Liver (tissue), 3 donors: ENCODE measurements around the gene GRIP2.

Experiments
- EGR1 ChIP-seq, 2 donors: IDR thresholded peaks; 2 replicates each; pipeline ENCODE4 v1.6.1; 2016 to 2018; ENCODE audit warnings: antibody characterized with exemption in 2 of 2, low read depth in 2 of 2
- FOXA2 ChIP-seq: IDR thresholded peaks from 2 replicates; pipeline ENCODE4 v1.6.1; 2016; ENCODE audit warnings: antibody characterized with exemption
- GABPA ChIP-seq, 2 donors: IDR thresholded peaks in 1 of 2; conservative IDR thresholded peaks in 1 of 2; 2 replicates each; pipeline ENCODE4 v1.6.1; 2016; ENCODE audit warnings: antibody characterized with exemption in 2 of 2, mild to moderate bottlenecking in 1 of 2, moderate library complexity in 1 of 2
- JUND ChIP-seq, 2 donors: IDR thresholded peaks; 2 replicates each; pipeline ENCODE4 v1.6.1; 2016; ENCODE audit warnings: antibody characterized with exemption in 2 of 2
- MAX ChIP-seq: IDR thresholded peaks from 2 replicates; pipeline ENCODE4 v1.6.1; 2016; ENCODE audit warnings: antibody characterized with exemption
- YY1 ChIP-seq: IDR thresholded peaks from 2 replicates; pipeline ENCODE4 v1.6.1; 2016; ENCODE audit warnings: antibody characterized with exemption, mild to moderate bottlenecking
- TF ChIP-seq, protein P1 (sequence below): fragments of 150-350 bp; IDR thresholded peaks from 2 replicates; pipeline ENCODE4 v1.5.1; 2017; ENCODE audit warnings: improper control_type of control experiment, low read depth, low read length; ENCODE audit not compliant: missing input control
- TF ChIP-seq, protein P2 (sequence below): IDR thresholded peaks from 2 replicates; pipeline ENCODE4 v1.6.1; 2016; ENCODE audit warnings: antibody characterized with exemption, mild to moderate bottlenecking
- donor health status: healthy.
- donor health status: healthy.

- no peak for TF ChIP-seq MAX
- TF ChIP-seq, protein P1, sequence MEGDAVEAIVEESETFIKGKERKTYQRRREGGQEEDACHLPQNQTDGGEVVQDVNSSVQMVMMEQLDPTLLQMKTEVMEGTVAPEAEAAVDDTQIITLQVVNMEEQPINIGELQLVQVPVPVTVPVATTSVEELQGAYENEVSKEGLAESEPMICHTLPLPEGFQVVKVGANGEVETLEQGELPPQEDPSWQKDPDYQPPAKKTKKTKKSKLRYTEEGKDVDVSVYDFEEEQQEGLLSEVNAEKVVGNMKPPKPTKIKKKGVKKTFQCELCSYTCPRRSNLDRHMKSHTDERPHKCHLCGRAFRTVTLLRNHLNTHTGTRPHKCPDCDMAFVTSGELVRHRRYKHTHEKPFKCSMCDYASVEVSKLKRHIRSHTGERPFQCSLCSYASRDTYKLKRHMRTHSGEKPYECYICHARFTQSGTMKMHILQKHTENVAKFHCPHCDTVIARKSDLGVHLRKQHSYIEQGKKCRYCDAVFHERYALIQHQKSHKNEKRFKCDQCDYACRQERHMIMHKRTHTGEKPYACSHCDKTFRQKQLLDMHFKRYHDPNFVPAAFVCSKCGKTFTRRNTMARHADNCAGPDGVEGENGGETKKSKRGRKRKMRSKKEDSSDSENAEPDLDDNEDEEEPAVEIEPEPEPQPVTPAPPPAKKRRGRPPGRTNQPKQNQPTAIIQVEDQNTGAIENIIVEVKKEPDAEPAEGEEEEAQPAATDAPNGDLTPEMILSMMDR, result no peak
- TF ChIP-seq YY1, result no peak
- TF ChIP-seq EGR1 (IDR thresholded peaks at IDR 0.05; ENCODE audit: low read depth in 2 of 2), result no peak
- TF ChIP-seq, protein P2, sequence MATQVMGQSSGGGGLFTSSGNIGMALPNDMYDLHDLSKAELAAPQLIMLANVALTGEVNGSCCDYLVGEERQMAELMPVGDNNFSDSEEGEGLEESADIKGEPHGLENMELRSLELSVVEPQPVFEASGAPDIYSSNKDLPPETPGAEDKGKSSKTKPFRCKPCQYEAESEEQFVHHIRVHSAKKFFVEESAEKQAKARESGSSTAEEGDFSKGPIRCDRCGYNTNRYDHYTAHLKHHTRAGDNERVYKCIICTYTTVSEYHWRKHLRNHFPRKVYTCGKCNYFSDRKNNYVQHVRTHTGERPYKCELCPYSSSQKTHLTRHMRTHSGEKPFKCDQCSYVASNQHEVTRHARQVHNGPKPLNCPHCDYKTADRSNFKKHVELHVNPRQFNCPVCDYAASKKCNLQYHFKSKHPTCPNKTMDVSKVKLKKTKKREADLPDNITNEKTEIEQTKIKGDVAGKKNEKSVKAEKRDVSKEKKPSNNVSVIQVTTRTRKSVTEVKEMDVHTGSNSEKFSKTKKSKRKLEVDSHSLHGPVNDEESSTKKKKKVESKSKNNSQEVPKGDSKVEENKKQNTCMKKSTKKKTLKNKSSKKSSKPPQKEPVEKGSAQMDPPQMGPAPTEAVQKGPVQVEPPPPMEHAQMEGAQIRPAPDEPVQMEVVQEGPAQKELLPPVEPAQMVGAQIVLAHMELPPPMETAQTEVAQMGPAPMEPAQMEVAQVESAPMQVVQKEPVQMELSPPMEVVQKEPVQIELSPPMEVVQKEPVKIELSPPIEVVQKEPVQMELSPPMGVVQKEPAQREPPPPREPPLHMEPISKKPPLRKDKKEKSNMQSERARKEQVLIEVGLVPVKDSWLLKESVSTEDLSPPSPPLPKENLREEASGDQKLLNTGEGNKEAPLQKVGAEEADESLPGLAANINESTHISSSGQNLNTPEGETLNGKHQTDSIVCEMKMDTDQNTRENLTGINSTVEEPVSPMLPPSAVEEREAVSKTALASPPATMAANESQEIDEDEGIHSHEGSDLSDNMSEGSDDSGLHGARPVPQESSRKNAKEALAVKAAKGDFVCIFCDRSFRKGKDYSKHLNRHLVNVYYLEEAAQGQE, result no peak
- no peak for TF ChIP-seq GABPA (IDR thresholded peaks at IDR 0.05 in 1 of 2, conservative IDR thresholded peaks at IDR 0.05 in 1 of 2)
- TF ChIP-seq JUND (IDR thresholded peaks at IDR 0.05), result no peak
- TF ChIP-seq FOXA2, result no peak
These were observed 45.7 kb downstream of the GRIP2 start for GRCh38 chr3:14494279-14494972.
